K562 (cell line): ENCODE measurements around the gene ALDH7A1. TPM values are rescaled to one million over a fixed set of nuclear protein-coding genes. Genes with fewer than 3 reads are reported as not detected.

Source experiments
- FOS ChIP-seq: IDR thresholded peaks from 3 replicates; pipeline ENCODE4 v1.6.1; 2011; ENCODE audit not compliant: insufficient read length; ENCODE audit errors: extremely low read depth
- GATA2 ChIP-seq: sonication (generic); formaldehyde crosslinking; IDR thresholded peaks from 2 replicates; pipeline ENCODE4 v1.4.0; 2020; ENCODE audit warnings: mild to moderate bottlenecking, missing genetic modification reagents
- GMEB1 ChIP-seq: fragments of 250-450 bp; sonication (Bioruptor Pico); IDR thresholded peaks from 2 replicates; pipeline ENCODE4 v1.4.0; 2020; ENCODE audit warnings: mild to moderate bottlenecking
- GTF2F1 ChIP-seq: IDR thresholded peaks from 2 replicates; pipeline ENCODE4 v1.6.1; 2011; ENCODE audit warnings: low read depth, low read length, improper control_type of control experiment
- MTF1 ChIP-seq: fragments of 250-450 bp; sonication (Bioruptor Pico); IDR thresholded peaks from 2 replicates; pipeline ENCODE4 v1.9.0; 2021; ENCODE audit warnings: moderate library complexity, mild to moderate bottlenecking, inconsistent platforms, borderline replicate concordance
- NFE2L1 ChIP-seq: fragments of 450-650 bp; IDR thresholded peaks from 2 replicates; pipeline ENCODE4 v1.6.1; 2016; ENCODE audit warnings: missing genetic modification characterization, low read depth, mild to moderate bottlenecking, missing compliant biosample characterization, moderate library complexity, borderline replicate concordance
- NFYB ChIP-seq: IDR thresholded peaks from 2 replicates; pipeline ENCODE4 v1.6.1; 2011; ENCODE audit warnings: mild to moderate bottlenecking, moderate library complexity; ENCODE audit not compliant: insufficient read length; ENCODE audit errors: extremely low read depth
- PCBP2 ChIP-seq: fragments of 200-400 bp; formaldehyde crosslinking; IDR thresholded peaks from 2 replicates; pipeline ENCODE4 v1.6.1; 2018; ENCODE audit warnings: low read length, low read depth, mild to moderate bottlenecking, moderate library complexity; ENCODE audit not compliant: poor library complexity, severe bottlenecking
- PRPF4 ChIP-seq: fragments of 200-400 bp; formaldehyde crosslinking; IDR thresholded peaks from one replicate; pipeline ENCODE4 v1.6.1; 2017; ENCODE audit warnings: low read length, low read depth, mild to moderate bottlenecking; ENCODE audit not compliant: insufficient read depth, poor library complexity, severe bottlenecking
- RBFOX2 ChIP-seq: fragments of 200-400 bp; formaldehyde crosslinking; IDR thresholded peaks from 2 replicates; pipeline ENCODE4 v1.6.1; 2017; ENCODE audit warnings: low read depth, mild to moderate bottlenecking, low read length, moderate library complexity
- SOX6 ChIP-seq: fragments of 450-650 bp; IDR thresholded peaks from 2 replicates; pipeline ENCODE4 v1.6.1; 2014; ENCODE audit warnings: mild to moderate bottlenecking
- ZBED1 ChIP-seq: IDR thresholded peaks from 2 replicates; pipeline ENCODE4 v1.6.1; 2014
- ZBTB43 ChIP-seq: sonication (generic); formaldehyde crosslinking; IDR thresholded peaks from 2 replicates; pipeline ENCODE4 v1.8.0; 2023; ENCODE audit warnings: mild to moderate bottlenecking, missing genetic modification reagents
- ZNF589 ChIP-seq: fragments of 200-800 bp; sonication (Bioruptor generic); IDR thresholded peaks from 2 replicates; pipeline ENCODE4 v1.6.1; 2016; ENCODE audit warnings: low read depth, missing genetic modification characterization, missing compliant biosample characterization
- polyA plus RNA-seq, 8 experiments: library from polyadenylated mRNA; depleted of rRNA in 4 of 8; stranded (reverse) in 5 of 8; unstranded in 3 of 8; fragments of >200 nt; fragmentation: Nextera tagmentation in 2 of 8; fragmentation: Illumina TruSeq in 1 of 8; extraction: Ambion mirVana in 2 of 8; extraction: Trizol in 1 of 8; gene quantifications; 2 replicates each; pipeline versions ENCODE4 v1.2.1 to v1.2.3, GENCODE V29; 2011 to 2014; ENCODE audit warnings: inconsistent platforms in 1 of 8, missing spikeins in 1 of 8
- total RNA-seq, 7 experiments: library from RNA; depleted of rRNA in 6 of 7; stranded (reverse); fragments of >200 nt in 6 of 7; fragmentation: Illumina TruSeq in 2 of 7; extraction: Trizol in 2 of 7; gene quantifications; 2 replicates each; pipeline versions ENCODE4 v1.2.1 to v1.2.3, GENCODE V29; 2011 to 2021; ENCODE audit warnings: low replicate concordance in 1 of 7
- TF ChIP-seq, protein P1 (sequence below): fragments of 450-650 bp; IDR thresholded peaks from 2 replicates; pipeline ENCODE4 v1.6.1; 2016; ENCODE audit warnings: mild to moderate bottlenecking, moderate library complexity

ALDH7A1 gene
- total and polyA plus RNA-seq, 9 of the 15 experiments (the other 6 are each of a cell fraction or from before 2014, with no cell fraction given) = 0.04 to 0.49 TPM; not detected in 7

- TF ChIP-seq, protein P1, sequence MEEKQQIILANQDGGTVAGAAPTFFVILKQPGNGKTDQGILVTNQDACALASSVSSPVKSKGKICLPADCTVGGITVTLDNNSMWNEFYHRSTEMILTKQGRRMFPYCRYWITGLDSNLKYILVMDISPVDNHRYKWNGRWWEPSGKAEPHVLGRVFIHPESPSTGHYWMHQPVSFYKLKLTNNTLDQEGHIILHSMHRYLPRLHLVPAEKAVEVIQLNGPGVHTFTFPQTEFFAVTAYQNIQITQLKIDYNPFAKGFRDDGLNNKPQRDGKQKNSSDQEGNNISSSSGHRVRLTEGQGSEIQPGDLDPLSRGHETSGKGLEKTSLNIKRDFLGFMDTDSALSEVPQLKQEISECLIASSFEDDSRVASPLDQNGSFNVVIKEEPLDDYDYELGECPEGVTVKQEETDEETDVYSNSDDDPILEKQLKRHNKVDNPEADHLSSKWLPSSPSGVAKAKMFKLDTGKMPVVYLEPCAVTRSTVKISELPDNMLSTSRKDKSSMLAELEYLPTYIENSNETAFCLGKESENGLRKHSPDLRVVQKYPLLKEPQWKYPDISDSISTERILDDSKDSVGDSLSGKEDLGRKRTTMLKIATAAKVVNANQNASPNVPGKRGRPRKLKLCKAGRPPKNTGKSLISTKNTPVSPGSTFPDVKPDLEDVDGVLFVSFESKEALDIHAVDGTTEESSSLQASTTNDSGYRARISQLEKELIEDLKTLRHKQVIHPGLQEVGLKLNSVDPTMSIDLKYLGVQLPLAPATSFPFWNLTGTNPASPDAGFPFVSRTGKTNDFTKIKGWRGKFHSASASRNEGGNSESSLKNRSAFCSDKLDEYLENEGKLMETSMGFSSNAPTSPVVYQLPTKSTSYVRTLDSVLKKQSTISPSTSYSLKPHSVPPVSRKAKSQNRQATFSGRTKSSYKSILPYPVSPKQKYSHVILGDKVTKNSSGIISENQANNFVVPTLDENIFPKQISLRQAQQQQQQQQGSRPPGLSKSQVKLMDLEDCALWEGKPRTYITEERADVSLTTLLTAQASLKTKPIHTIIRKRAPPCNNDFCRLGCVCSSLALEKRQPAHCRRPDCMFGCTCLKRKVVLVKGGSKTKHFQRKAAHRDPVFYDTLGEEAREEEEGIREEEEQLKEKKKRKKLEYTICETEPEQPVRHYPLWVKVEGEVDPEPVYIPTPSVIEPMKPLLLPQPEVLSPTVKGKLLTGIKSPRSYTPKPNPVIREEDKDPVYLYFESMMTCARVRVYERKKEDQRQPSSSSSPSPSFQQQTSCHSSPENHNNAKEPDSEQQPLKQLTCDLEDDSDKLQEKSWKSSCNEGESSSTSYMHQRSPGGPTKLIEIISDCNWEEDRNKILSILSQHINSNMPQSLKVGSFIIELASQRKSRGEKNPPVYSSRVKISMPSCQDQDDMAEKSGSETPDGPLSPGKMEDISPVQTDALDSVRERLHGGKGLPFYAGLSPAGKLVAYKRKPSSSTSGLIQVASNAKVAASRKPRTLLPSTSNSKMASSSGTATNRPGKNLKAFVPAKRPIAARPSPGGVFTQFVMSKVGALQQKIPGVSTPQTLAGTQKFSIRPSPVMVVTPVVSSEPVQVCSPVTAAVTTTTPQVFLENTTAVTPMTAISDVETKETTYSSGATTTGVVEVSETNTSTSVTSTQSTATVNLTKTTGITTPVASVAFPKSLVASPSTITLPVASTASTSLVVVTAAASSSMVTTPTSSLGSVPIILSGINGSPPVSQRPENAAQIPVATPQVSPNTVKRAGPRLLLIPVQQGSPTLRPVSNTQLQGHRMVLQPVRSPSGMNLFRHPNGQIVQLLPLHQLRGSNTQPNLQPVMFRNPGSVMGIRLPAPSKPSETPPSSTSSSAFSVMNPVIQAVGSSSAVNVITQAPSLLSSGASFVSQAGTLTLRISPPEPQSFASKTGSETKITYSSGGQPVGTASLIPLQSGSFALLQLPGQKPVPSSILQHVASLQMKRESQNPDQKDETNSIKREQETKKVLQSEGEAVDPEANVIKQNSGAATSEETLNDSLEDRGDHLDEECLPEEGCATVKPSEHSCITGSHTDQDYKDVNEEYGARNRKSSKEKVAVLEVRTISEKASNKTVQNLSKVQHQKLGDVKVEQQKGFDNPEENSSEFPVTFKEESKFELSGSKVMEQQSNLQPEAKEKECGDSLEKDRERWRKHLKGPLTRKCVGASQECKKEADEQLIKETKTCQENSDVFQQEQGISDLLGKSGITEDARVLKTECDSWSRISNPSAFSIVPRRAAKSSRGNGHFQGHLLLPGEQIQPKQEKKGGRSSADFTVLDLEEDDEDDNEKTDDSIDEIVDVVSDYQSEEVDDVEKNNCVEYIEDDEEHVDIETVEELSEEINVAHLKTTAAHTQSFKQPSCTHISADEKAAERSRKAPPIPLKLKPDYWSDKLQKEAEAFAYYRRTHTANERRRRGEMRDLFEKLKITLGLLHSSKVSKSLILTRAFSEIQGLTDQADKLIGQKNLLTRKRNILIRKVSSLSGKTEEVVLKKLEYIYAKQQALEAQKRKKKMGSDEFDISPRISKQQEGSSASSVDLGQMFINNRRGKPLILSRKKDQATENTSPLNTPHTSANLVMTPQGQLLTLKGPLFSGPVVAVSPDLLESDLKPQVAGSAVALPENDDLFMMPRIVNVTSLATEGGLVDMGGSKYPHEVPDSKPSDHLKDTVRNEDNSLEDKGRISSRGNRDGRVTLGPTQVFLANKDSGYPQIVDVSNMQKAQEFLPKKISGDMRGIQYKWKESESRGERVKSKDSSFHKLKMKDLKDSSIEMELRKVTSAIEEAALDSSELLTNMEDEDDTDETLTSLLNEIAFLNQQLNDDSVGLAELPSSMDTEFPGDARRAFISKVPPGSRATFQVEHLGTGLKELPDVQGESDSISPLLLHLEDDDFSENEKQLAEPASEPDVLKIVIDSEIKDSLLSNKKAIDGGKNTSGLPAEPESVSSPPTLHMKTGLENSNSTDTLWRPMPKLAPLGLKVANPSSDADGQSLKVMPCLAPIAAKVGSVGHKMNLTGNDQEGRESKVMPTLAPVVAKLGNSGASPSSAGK = no peak
- TF ChIP-seq ZNF589 (CRISPR knock-in tag) (no peak), SOX6 (no peak), NFYB (no peak), MTF1 (CRISPR knock-in tag) (no peak), GATA2 (CRISPR knock-in tag) (no peak), GMEB1 (CRISPR knock-in tag) (no peak), NFE2L1 (no peak), RBFOX2 (no peak), FOS (no peak), PRPF4 (no peak), ZBTB43 (no peak), PCBP2 (no peak), GTF2F1 (no peak), ZBED1 (no peak)
These were observed 11.3 kb downstream of the ALDH7A1 start (continued) for GRCh38 chr5:126583761-126584160.
